PC-3 (cell line): ENCODE measurements around the gene TBC1D2. TPM values are rescaled to one million over a fixed set of nuclear protein-coding genes. Genes with fewer than 3 reads are reported as not detected.

Experiments
- ATAC-seq: fragments of 200-7000 bp; cut with Tn5 transposase; 2 replicates; pipeline ENCODE4 v1.9.1; 2020; ENCODE audit warnings: mild to moderate bottlenecking, moderate library complexity
- BruUV-seq: library from RNA; stranded (reverse); fragments of 400-500 nt; replicated peaks from 2 replicates; lab custom pipeline; 2021; lab: Mats Ljungman, UMichigan
- CTCF ChIA-PET: fragments of 300-600 bp; sonication (Branson Sonifier 250); formaldehyde crosslinking; loops from one replicate; lab custom pipeline; 2022; ENCODE audit warnings: antibody characterized with exemption; lab: Charles Lee
- POLR2A ChIA-PET: fragments of 300-600 bp; sonication (Branson Sonifier 250); formaldehyde crosslinking; loops from one replicate; lab custom pipeline; 2022; ENCODE audit warnings: antibody characterized with exemption; ENCODE audit not compliant: unreplicated experiment; lab: Charles Lee
- DNase-seq: peaks from one replicate; pipeline ENCODE4 v3.0.0-alpha.2; 2015
- H2AFZ ChIP-seq: fragments of 300-600 bp; sonication (generic); 2 replicates; pipeline ENCODE4 v1.6.0; 2016; ENCODE audit warnings: antibody characterized with exemption, low read length
- H3F3A ChIP-seq: fragments of 300-600 bp; sonication (generic); one replicate; pipeline ENCODE4 v1.6.0; 2017; ENCODE audit warnings: antibody characterized with exemption, low read length, control low read depth, mild to moderate bottlenecking; ENCODE audit not compliant: unreplicated experiment
- H3K27ac ChIP-seq: fragments of 300-600 bp; sonication (generic); 2 replicates; pipeline ENCODE4 v1.5.1; 2016; ENCODE audit warnings: mild to moderate bottlenecking, low read length
- H3K27me3 ChIP-seq: fragments of 300-600 bp; sonication (generic); 2 replicates; pipeline ENCODE4 v1.6.1; 2016; ENCODE audit warnings: low read length, mixed read lengths
- H3K36me3 ChIP-seq: fragments of 300-600 bp; sonication (generic); 2 replicates; pipeline ENCODE4 v1.6.1; 2016; ENCODE audit warnings: low read depth, mixed run types, low read length, mixed read lengths
- H3K4me1 ChIP-seq: fragments of 300-600 bp; sonication (generic); 2 replicates; pipeline ENCODE4 v1.5.1; 2016; ENCODE audit warnings: low read length; ENCODE audit not compliant: insufficient read depth
- H3K4me2 ChIP-seq: fragments of 300-600 bp; sonication (generic); 2 replicates; pipeline ENCODE4 v1.6.0; 2016; ENCODE audit warnings: low read length
- H3K4me3 ChIP-seq: fragments of 300-600 bp; sonication (generic); 2 replicates; pipeline ENCODE4 v1.5.1; 2016; ENCODE audit warnings: mild to moderate bottlenecking, low read length, mixed read lengths
- H3K79me2 ChIP-seq: fragments of 300-600 bp; sonication (generic); 2 replicates; pipeline ENCODE4 v1.6.1; 2017; ENCODE audit warnings: low read length, mixed read lengths
- H3K9ac ChIP-seq: fragments of 300-600 bp; sonication (generic); 2 replicates; pipeline ENCODE4 v1.6.0; 2016; ENCODE audit warnings: mild to moderate bottlenecking, low read length
- H3K9me2 ChIP-seq: fragments of 300-600 bp; sonication (generic); replicated peaks from 2 replicates; pipeline ENCODE4 v1.6.1; 2016; ENCODE audit warnings: mixed run types, low read length, mixed read lengths
- H3K9me3 ChIP-seq: fragments of 300-600 bp; sonication (generic); 2 replicates; pipeline ENCODE4 v1.6.1; 2016; ENCODE audit warnings: low read length, mixed read lengths
- H4K20me1 ChIP-seq: fragments of 300-600 bp; sonication (generic); 2 replicates; pipeline ENCODE4 v1.6.1; 2016; ENCODE audit warnings: low read length, mixed read lengths
- EZH2 ChIP-seq: fragments of 300-600 bp; sonication (generic); IDR thresholded peaks from one replicate; pipeline ENCODE4 v1.6.1; 2017; ENCODE audit warnings: antibody characterized with exemption, mild to moderate bottlenecking, low read length; ENCODE audit not compliant: unreplicated experiment
- EZH2phosphoT487 ChIP-seq: fragments of 300-600 bp; sonication (generic); IDR thresholded peaks from 2 replicates; pipeline ENCODE4 v1.6.1; 2018; ENCODE audit warnings: mild to moderate bottlenecking, antibody characterized with exemption, low read length, borderline replicate concordance
- intact Hi-C: fragments of 100-400 bp; cut with micrococcal nuclease; formaldehyde crosslinking; loops from 2 replicates; pipeline ENCODE4 v1.9.0; 2023
- microRNA-seq: library from miRNA; unstranded; fragments of <30 nt; microRNA quantifications from one replicate; pipeline ENCODE4 v1.1.0, GENCODE V29; 2020; ENCODE audit not compliant: unreplicated experiment
- total RNA-seq: library from RNA; depleted of rRNA; stranded (reverse); fragments of >200 nt; gene quantifications from 2 replicates; pipeline ENCODE4 v1.2.3, GENCODE V29; 2014; rRNA removed
- TF ChIP-seq, protein P1 (sequence below): fragments of 300-600 bp; sonication (generic); conservative IDR thresholded peaks from 2 replicates; pipeline ENCODE4 v1.5.1; 2017; ENCODE audit warnings: antibody characterized with exemption, low read depth, mild to moderate bottlenecking, low read length

Gene TBC1D2
- total RNA-seq, 1 experiment from 2014 or later = 7.4 TPM

DNA sequence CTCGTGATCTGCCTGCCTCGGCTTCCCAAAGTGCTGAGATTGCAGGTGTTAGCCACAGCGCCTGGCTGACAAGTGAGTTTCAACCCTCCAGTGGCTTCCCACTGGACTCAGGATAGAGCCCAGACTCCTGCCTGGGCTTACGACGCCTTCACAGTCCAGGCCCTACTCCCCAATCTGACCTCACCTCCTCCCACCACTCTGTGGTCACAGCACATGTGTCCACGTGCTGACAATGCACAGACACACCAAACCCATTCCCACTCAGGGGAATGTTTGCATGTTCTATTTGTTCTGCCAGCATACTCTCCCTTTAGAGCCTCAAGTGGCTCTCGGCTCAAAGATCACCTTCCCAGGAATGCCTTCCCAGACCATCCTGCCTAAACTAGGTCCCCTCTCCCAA, 105.3 kb downstream of the TBC1D2 start:
- Histone ChIP-seq H3K4me2 (no peak overlapping the region), H4K20me1 (no peaks in the 10 kb centered on the region), H3K27me3 (no peaks in the 10 kb centered on the region), H3K27ac (no peak overlapping the region), H3F3A (no peaks in the 10 kb centered on the region), H3K9me2 (no peaks in the 10 kb centered on the region), H3K36me3 (no peaks in the 10 kb centered on the region), H3K9ac (no peak overlapping the region), H3K4me3 (no peak overlapping the region), H3K9me3 (no peaks in the 10 kb centered on the region), H3K79me2 (no peaks in the 10 kb centered on the region), H2AFZ (no peak overlapping the region), H3K4me1 (peaks cover 26% of the 10 kb centered on the region)
- no TSS peak for BruUV-seq
- TF ChIP-seq EZH2phosphoT487 (no peak), EZH2 (no peak)
- TF ChIP-seq, protein P1, sequence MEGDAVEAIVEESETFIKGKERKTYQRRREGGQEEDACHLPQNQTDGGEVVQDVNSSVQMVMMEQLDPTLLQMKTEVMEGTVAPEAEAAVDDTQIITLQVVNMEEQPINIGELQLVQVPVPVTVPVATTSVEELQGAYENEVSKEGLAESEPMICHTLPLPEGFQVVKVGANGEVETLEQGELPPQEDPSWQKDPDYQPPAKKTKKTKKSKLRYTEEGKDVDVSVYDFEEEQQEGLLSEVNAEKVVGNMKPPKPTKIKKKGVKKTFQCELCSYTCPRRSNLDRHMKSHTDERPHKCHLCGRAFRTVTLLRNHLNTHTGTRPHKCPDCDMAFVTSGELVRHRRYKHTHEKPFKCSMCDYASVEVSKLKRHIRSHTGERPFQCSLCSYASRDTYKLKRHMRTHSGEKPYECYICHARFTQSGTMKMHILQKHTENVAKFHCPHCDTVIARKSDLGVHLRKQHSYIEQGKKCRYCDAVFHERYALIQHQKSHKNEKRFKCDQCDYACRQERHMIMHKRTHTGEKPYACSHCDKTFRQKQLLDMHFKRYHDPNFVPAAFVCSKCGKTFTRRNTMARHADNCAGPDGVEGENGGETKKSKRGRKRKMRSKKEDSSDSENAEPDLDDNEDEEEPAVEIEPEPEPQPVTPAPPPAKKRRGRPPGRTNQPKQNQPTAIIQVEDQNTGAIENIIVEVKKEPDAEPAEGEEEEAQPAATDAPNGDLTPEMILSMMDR = no peak
- intact Hi-C loops = no loop called here
- no peak for ATAC-seq
- ChIA-PET POLR2A (no interaction called here), CTCF (no interaction called here)
- DNase-seq = no peak

DNA sequence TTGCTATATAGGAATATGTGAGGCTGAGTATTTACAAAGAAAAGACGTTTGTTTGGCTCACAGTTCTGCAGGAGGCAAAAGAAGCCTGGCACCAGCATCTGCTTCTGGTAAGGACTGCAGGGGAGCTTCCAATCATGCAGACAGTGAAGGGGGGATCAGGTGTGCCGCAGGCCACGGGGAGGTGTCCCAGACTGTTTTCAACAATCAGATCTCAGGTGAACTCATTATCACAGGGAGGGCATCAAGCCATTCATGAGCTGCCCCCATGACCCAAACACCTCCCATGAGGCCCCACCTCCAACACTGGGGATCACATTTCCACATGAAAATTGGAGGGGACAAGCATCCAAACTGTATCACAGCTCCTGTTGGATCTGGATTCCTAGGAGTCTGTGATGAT, 106.0 kb downstream of the TBC1D2 start:
- intact Hi-C loops = loop anchor here (10.0 kb wide), 1 partner anchor 45 kb away; the partner anchor contains the start of gene CORO2A
- H3K27me3 ChIP-seq = no peaks in the 10 kb centered on the region

More for the DNA sequence above, 106.0 kb downstream of the TBC1D2 start:
- no TSS peak for BruUV-seq
- Histone ChIP-seq H2AFZ (no peak overlapping the region), H3K27ac (no peak overlapping the region), H3K36me3 (no peaks in the 10 kb centered on the region), H3K79me2 (no peaks in the 10 kb centered on the region), H3F3A (no peaks in the 10 kb centered on the region), H3K4me2 (no peak overlapping the region), H3K4me1 (peaks cover 21% of the 10 kb centered on the region), H3K9me2 (no peaks in the 10 kb centered on the region), H4K20me1 (no peaks in the 10 kb centered on the region), H3K4me3 (no peak overlapping the region), H3K9me3 (no peaks in the 10 kb centered on the region), H3K9ac (no peak overlapping the region)
- no peak for DNase-seq
- ChIA-PET CTCF (no interaction called here), POLR2A (interaction anchor here (0.8 kb wide), 1 partner anchor 868 kb away, joined by 6 read pairs; no protein-coding TSS in a partner anchor)
- no peak for ATAC-seq
- TF ChIP-seq EZH2 (no peak), EZH2phosphoT487 (no peak)
- TF ChIP-seq, protein P1 = no peak

Small RNA genes within 50 kb of the gene (microRNA-seq; reads per million reads assigned to microRNA genes)
- not detected for gene MIR6854

Other genes starting within 250 kb of the TBC1D2 start
- 93.0 and 94.8 TPM in 2 replicates for gene NANS, start 198.9 kb downstream of the TBC1D2 start, total RNA-seq
- 11.2 and 17.3 TPM in 2 replicates for gene TRIM14, start 136.4 kb downstream of the TBC1D2 start, total RNA-seq
- gene CORO2A, start 63.0 kb downstream of the TBC1D2 start, total RNA-seq = 2.2 and 2.8 TPM in 2 replicates